K562 (cell line): ENCODE results near the gene INHBC. TPM values are rescaled to one million over a fixed set of nuclear protein-coding genes. Genes with fewer than 3 reads are reported as not detected.
A peak's percentile ranks its signal among the peaks of the same experiment; 100 is the strongest.

Source experiments
- CBX8 ChIP-seq: fragments of 200-600 bp; sonication (generic); IDR thresholded peaks from 2 replicates; pipeline ENCODE4 v1.6.1; 2012; ENCODE audit warnings: borderline replicate concordance, mixed run types, low read depth, mild to moderate bottlenecking, moderate library complexity, mixed read lengths, low read length, control low read depth, inconsistent platforms; ENCODE audit not compliant: poor library complexity, severe bottlenecking; ENCODE audit errors: extremely low read depth
- CREB1 ChIP-seq, 2 experiments: sonication (generic) in 1 of 2; formaldehyde crosslinking in 1 of 2; IDR thresholded peaks; 2 replicates each; pipeline versions ENCODE4 v1.6.1 to v1.8.0; 2012 to 2022; ENCODE audit warnings: inconsistent platforms in 1 of 2, mild to moderate bottlenecking in 1 of 2, missing genetic modification reagents in 1 of 2, moderate library complexity in 1 of 2
- SP1 ChIP-seq: sonication (generic); formaldehyde crosslinking; IDR thresholded peaks from 2 replicates; pipeline ENCODE4 v1.8.1; 2022; ENCODE audit warnings: mild to moderate bottlenecking, missing genetic modification reagents
- ZNF57 ChIP-seq: fragments of 450-650 bp; formaldehyde crosslinking; IDR thresholded peaks from 2 replicates; pipeline ENCODE4 v1.4.0; 2020; ENCODE audit warnings: mild to moderate bottlenecking, moderate library complexity
- ZSCAN29 ChIP-seq: fragments of 450-650 bp; IDR thresholded peaks from 2 replicates; pipeline ENCODE4 v1.6.1; 2017
- polyA plus RNA-seq, 8 experiments: library from polyadenylated mRNA; depleted of rRNA in 4 of 8; stranded (reverse) in 5 of 8; unstranded in 3 of 8; fragments of >200 nt; fragmentation: Nextera tagmentation in 2 of 8; fragmentation: Illumina TruSeq in 1 of 8; extraction: Ambion mirVana in 2 of 8; extraction: Trizol in 1 of 8; gene quantifications; 2 replicates each; pipeline versions ENCODE4 v1.2.1 to v1.2.3, GENCODE V29; 2011 to 2014; ENCODE audit warnings: inconsistent platforms in 1 of 8, missing spikeins in 1 of 8
- total RNA-seq, 7 experiments: library from RNA; depleted of rRNA in 6 of 7; stranded (reverse); fragments of >200 nt in 6 of 7; fragmentation: Illumina TruSeq in 2 of 7; extraction: Trizol in 2 of 7; gene quantifications; 2 replicates each; pipeline versions ENCODE4 v1.2.1 to v1.2.3, GENCODE V29; 2011 to 2021; ENCODE audit warnings: low replicate concordance in 1 of 7
- TF ChIP-seq, protein P1 (sequence below): fragments of 250-450 bp; sonication (Bioruptor Pico); IDR thresholded peaks from 2 replicates; pipeline ENCODE4 v1.5.0; 2021; ENCODE audit warnings: mild to moderate bottlenecking, moderate library complexity
- TF ChIP-seq, protein P2 (sequence below): sonication (generic); formaldehyde crosslinking; IDR thresholded peaks from 2 replicates; pipeline ENCODE4 v1.8.0; 2022; ENCODE audit warnings: missing genetic modification reagents, mild to moderate bottlenecking, moderate library complexity, borderline replicate concordance
- TF ChIP-seq, protein P3 (sequence below): fragments of 450-650 bp; IDR thresholded peaks from 2 replicates; pipeline ENCODE4 v1.6.1; 2017; ENCODE audit warnings: antibody characterized with exemption
- TF ChIP-seq, protein P4 (sequence below), 2 experiments: fragments of 150-350 bp in 1 of 2; IDR thresholded peaks; 2 replicates each; pipeline ENCODE4 v1.6.1; 2012 to 2016; ENCODE audit warnings: low read depth in 2 of 2, low read length in 2 of 2, mild to moderate bottlenecking in 1 of 2, moderate library complexity in 1 of 2
- TF ChIP-seq, protein P5 (sequence below): fragments of 250-450 bp; sonication (Bioruptor Pico); IDR thresholded peaks from 2 replicates; pipeline ENCODE4 v1.5.1; 2021; ENCODE audit warnings: mild to moderate bottlenecking

Gene INHBC
- total and polyA plus RNA-seq, 9 of the 15 experiments (the other 6 are each of a cell fraction or from before 2014, with no cell fraction given) = 0.07 to 0.24 (median 0.15) TPM; not detected in 4

DNA sequence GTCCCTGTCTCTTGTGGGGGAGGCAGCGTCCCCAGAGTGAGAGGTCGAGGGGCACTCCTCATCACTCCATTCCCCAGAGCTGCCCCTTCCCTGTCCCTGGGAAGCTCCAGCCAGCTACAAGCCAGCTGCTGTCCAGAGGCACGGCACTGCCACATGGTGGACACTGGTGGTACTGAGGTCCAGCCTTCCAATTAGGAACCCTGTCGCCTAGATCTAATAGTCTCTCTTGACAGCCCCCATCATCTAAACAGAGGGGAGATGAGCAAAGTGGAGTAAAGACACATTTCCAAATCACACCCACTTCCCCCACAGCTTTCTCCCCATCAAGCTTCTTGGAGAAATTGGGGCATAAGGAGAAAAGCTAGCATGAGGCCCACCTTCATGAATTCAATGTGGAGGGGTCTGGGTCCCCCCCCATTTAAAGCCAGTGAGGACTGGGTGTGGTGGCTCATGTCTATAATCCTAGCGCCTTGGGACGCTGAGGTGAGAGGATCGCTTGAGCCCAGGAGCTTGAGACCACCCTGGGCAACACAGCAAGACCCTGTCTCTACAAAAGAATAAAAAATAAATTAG, 18.4 kb downstream of the INHBC start (continued):
- TF ChIP-seq, protein P1, sequence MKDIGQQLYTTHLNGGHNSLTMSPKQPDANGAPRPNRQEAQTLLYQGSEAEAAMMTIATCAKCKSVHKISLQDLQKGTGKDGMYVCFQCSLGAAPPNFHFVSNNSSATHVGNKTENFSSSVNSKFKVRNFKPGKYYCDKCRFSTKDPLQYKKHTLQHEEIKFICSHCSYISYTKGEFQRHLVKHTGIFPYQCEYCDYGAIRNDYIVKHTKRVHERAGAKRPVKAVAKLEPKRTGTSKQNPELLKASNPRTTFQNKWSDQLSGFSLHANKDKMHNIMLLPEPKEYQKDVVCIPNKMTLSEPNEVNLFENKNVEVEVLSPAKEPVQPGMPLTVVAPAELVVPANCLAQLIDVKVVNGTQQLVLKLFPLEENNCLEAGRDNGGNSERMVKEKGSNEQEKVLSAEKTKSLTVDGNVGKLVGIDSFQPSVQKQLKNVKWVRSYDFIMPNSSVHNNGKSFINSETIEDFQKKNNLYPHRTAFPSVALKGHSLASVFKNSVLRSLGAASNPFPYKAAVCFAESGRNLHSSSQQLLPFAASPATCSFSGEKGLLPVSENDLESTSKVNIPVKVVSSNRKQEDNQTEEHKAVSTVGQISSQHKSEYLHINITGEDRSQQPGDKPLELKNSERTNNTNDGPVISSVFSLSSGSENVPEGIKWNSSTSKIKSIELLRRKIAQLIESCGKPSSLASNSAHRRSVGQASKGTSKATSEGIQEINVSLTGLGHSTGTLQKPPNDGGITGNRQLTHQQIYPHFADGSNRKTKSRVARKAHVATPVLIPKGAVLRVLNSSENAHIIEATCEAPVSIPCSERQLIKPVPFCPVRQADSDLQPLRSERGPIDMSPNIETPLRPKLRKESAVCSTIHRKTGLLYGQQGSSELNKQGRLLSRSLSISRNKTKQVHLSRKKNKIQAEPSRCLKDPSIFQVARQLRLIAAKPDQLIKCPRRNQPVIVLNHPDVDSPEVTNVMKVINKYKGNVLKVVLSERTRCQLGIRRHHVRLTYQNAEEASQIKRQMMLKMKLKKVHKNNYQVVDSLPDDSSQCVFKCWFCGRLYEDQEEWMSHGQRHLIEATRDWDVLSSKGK = no peak
- TF ChIP-seq ZSCAN29 (no peak), CBX8 (no peak), ZNF57 (CRISPR knock-in tag) (no peak), CREB1 (IDR thresholded peaks at IDR 0.05) (no peak), CREB1 (CRISPR knock-in tag; IDR thresholded peaks at IDR 0.05) (no peak), SP1 (CRISPR knock-in tag) (peak; percentile 37; the same call in 1 of the 2 replicates)
- TF ChIP-seq, protein P2, sequence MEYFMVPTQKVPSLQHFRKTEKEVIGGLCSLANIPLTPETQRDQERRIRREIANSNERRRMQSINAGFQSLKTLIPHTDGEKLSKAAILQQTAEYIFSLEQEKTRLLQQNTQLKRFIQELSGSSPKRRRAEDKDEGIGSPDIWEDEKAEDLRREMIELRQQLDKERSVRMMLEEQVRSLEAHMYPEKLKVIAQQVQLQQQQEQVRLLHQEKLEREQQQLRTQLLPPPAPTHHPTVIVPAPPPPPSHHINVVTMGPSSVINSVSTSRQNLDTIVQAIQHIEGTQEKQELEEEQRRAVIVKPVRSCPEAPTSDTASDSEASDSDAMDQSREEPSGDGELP = peak; percentile 93
- TF ChIP-seq, protein P3, sequence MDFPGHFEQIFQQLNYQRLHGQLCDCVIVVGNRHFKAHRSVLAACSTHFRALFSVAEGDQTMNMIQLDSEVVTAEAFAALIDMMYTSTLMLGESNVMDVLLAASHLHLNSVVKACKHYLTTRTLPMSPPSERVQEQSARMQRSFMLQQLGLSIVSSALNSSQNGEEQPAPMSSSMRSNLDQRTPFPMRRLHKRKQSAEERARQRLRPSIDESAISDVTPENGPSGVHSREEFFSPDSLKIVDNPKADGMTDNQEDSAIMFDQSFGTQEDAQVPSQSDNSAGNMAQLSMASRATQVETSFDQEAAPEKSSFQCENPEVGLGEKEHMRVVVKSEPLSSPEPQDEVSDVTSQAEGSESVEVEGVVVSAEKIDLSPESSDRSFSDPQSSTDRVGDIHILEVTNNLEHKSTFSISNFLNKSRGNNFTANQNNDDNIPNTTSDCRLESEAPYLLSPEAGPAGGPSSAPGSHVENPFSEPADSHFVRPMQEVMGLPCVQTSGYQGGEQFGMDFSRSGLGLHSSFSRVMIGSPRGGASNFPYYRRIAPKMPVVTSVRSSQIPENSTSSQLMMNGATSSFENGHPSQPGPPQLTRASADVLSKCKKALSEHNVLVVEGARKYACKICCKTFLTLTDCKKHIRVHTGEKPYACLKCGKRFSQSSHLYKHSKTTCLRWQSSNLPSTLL = no peak
- TF ChIP-seq, protein P4, sequence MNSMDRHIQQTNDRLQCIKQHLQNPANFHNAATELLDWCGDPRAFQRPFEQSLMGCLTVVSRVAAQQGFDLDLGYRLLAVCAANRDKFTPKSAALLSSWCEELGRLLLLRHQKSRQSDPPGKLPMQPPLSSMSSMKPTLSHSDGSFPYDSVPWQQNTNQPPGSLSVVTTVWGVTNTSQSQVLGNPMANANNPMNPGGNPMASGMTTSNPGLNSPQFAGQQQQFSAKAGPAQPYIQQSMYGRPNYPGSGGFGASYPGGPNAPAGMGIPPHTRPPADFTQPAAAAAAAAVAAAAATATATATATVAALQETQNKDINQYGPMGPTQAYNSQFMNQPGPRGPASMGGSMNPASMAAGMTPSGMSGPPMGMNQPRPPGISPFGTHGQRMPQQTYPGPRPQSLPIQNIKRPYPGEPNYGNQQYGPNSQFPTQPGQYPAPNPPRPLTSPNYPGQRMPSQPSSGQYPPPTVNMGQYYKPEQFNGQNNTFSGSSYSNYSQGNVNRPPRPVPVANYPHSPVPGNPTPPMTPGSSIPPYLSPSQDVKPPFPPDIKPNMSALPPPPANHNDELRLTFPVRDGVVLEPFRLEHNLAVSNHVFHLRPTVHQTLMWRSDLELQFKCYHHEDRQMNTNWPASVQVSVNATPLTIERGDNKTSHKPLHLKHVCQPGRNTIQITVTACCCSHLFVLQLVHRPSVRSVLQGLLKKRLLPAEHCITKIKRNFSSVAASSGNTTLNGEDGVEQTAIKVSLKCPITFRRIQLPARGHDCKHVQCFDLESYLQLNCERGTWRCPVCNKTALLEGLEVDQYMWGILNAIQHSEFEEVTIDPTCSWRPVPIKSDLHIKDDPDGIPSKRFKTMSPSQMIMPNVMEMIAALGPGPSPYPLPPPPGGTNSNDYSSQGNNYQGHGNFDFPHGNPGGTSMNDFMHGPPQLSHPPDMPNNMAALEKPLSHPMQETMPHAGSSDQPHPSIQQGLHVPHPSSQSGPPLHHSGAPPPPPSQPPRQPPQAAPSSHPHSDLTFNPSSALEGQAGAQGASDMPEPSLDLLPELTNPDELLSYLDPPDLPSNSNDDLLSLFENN (IDR thresholded peaks at IDR 0.05; ENCODE audit: low read depth in 2 of 2, low read length in 2 of 2) = 0 out of 4 replicates have a peak, but pooled peaks of 1 of the 2 experiments have one; percentile 12
- TF ChIP-seq, protein P5, sequence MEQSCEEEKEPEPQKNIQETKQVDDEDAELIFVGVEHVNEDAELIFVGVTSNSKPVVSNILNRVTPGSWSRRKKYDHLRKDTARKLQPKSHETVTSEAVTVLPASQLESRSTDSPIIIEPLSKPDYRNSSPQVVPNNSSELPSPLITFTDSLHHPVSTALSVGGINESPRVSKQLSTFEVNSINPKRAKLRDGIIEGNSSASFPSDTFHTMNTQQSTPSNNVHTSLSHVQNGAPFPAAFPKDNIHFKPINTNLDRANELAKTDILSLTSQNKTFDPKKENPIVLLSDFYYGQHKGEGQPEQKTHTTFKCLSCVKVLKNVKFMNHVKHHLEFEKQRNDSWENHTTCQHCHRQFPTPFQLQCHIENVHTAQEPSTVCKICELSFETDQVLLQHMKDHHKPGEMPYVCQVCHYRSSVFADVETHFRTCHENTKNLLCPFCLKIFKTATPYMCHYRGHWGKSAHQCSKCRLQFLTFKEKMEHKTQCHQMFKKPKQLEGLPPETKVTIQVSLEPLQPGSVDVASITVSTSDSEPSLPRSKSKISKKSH = no peak
